ENCODE data around the gene ISYNA1. TPM values are rescaled to one million over a fixed set of nuclear protein-coding genes. Genes with fewer than 3 reads are reported as not detected.

ISYNA1 gene
- total and polyA plus RNA-seq, 12 donors = 12.6 to 137 (median 20.5) TPM

DNA sequence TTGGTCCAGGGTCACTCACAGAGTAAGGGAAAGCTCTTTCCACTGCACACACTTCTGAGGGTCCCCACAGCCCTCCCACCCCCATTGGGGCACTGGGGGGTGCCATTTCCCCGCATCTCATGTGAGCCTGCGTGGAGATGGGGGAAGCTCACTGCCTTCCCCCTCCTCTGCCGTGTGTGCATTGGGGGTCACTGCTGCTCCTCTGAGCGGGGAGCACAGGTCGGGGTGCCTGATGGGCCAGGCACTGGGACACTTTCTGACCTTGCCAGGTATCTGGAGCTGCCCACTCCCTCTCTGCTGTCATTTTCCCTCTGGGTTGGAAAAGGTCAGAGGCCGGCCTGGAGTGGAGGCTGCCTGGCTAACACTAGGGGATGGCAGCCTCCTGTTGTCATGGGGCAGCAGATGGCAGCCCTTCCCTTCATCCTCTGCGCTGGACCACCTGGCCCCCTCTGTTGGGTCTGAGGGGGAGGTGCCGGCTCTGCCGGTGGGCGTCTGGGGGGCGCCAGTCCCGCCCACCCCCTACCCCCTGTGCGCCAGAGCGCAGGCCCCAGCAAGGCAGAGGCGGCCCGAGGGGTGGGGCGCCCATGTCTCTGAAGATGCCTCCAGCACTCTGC is 9.7 kb downstream of the ISYNA1 start:
- ATAC-seq (no peak), DNase-seq (no peak)
- Histone ChIP-seq H3K9me3 (no peaks in the 10 kb centered on the region), H3K36me3 (peaks cover 0 to 22% (median 0%) of the 10 kb centered on the region in 9 donors), H3K27ac (peak overlapping the region in 9 of 10 donors; percentile 13 to 80 (median 71)), H3K4me3 (peak overlapping the region in 4 of 10 donors; percentile 34 to 53 (median 52)), H3K4me1 (peaks cover 31 to 84% (median 60%) of the 10 kb centered on the region in 9 donors), H3K27me3 (no peaks in the 10 kb centered on the region)
- TF ChIP-seq, protein P1, sequence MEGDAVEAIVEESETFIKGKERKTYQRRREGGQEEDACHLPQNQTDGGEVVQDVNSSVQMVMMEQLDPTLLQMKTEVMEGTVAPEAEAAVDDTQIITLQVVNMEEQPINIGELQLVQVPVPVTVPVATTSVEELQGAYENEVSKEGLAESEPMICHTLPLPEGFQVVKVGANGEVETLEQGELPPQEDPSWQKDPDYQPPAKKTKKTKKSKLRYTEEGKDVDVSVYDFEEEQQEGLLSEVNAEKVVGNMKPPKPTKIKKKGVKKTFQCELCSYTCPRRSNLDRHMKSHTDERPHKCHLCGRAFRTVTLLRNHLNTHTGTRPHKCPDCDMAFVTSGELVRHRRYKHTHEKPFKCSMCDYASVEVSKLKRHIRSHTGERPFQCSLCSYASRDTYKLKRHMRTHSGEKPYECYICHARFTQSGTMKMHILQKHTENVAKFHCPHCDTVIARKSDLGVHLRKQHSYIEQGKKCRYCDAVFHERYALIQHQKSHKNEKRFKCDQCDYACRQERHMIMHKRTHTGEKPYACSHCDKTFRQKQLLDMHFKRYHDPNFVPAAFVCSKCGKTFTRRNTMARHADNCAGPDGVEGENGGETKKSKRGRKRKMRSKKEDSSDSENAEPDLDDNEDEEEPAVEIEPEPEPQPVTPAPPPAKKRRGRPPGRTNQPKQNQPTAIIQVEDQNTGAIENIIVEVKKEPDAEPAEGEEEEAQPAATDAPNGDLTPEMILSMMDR (IDR thresholded peaks at IDR 0.05) = no peak
- intact Hi-C loops (cut with DNase I) = no loop called here
- 79 to 82% methylated on average over 14 to 17 of the region's 17 CpGs for WGBS, 2 donors

DNA sequence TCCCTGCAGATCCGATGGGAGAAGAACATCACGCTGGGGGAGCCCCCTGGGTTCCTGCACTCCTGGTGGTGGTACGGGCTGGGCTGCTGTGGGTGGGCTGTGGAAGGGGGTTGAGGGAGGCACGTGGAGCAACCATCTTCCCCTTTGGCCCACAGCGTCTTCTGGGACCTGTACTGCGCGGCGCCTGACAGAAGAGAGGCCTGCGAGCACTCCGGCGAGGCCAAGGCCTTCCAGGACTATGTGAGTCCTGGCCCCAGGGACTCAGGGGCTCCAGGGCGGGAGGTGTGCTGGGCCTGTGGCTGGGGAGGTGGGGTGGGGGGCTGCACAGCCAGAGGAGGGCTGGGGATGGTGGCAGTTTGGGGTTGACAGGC is 10.2 kb downstream of the ISYNA1 start:
- ATAC-seq (no peak), DNase-seq (no peak)
- intact Hi-C loops (cut with DNase I) = no loop called here
- H3K4me1 ChIP-seq = peaks cover 33 to 84% (median 60%) of the 10 kb centered on the region in 9 donors
- TF ChIP-seq, protein P1 (IDR thresholded peaks at IDR 0.05) = no peak
- WGBS, 2 donors = 81 to 86% methylated on average over 9 to 12 of the region's 12 CpGs
- no peaks in the 10 kb centered on the region for H3K9me3 ChIP-seq
- H3K27ac ChIP-seq = peak overlapping the region in 2 of 10 donors; percentile 5 to 13
- no peaks in the 10 kb centered on the region for H3K27me3 ChIP-seq
- peaks cover 0 to 22% (median 0%) of the 10 kb centered on the region in 9 donors for H3K36me3 ChIP-seq
- no peak overlapping the region for H3K4me3 ChIP-seq

DNA sequence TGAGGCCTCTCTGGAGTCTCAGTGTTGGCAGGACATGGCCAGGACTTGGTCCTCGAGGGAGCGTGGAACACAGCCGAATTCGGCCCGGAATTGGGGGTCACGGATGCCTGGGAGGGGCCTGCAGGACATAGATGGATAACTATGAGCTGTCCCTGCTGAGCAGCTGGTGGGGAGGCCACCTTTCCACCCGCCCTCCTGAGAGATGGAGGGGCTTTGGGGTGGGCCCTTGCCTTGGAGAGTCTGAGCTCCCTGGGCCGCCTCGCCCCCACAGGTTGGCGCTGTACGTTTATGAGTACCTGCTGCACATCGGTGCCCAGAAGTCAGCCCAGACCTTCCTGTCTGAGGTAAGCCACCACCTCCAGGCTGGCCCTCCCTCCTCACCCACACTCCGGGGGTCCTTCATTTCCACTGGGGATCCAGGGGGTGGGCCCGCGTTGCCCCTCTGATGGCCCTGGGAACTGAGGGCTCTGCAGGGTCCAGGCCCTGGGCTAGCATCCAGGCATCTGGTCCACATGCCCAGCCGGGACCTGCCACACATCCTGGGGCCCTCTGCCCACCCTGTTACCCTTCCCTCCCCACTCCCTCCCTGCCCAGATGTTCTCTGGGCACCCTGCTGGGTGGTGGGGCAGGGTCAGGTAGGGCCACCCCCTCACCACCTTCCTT is 10.7 kb downstream of the ISYNA1 start:
- Histone ChIP-seq H3K27me3 (no peaks in the 10 kb centered on the region), H3K4me3 (no peak overlapping the region), H3K9me3 (no peaks in the 10 kb centered on the region), H3K27ac (peak overlapping the region in 3 of 10 donors; percentile 71 to 80 (median 79)), H3K36me3 (peaks cover 0 to 21% (median 0%) of the 10 kb centered on the region in 9 donors), H3K4me1 (peaks cover 33 to 84% (median 63%) of the 10 kb centered on the region in 9 donors)
- ATAC-seq (no peak), DNase-seq (no peak)
- intact Hi-C loops (cut with DNase I) = no loop called here
- 76 to 77% methylated on average over 16 of the region's 16 CpGs for WGBS, 2 donors
- TF ChIP-seq, protein P1 (IDR thresholded peaks at IDR 0.05) = no peak

GRCh38 chr19:18426416-18426767 is 11.5 kb downstream of the ISYNA1 start:
- peak overlapping the region in 1 of 10 donors; percentile 13 for H3K4me3 ChIP-seq
- H3K27me3 ChIP-seq = no peaks in the 10 kb centered on the region
- intact Hi-C loops (cut with DNase I) = no loop called here
- peaks cover 0 to 17% (median 0%) of the 10 kb centered on the region in 9 donors for H3K36me3 ChIP-seq
- peaks cover 33 to 89% (median 68%) of the 10 kb centered on the region in 9 donors for H3K4me1 ChIP-seq
- H3K27ac ChIP-seq = peak overlapping the region in 9 of 10 donors; percentile 39 to 80 (median 65)
- H3K9me3 ChIP-seq = no peaks in the 10 kb centered on the region
- ATAC-seq (peak in 3 of 8 donors; percentile 0 to 1 (median 0)), DNase-seq (no peak)
- TF ChIP-seq, protein P1 (IDR thresholded peaks at IDR 0.05) = no peak
- 71 to 72% methylated on average over 8 of the region's 8 CpGs for WGBS, 2 donors
